Hepatocyte (in vitro differentiated cells): ENCODE data around the gene AAMDC. TPM values are rescaled to one million over a fixed set of nuclear protein-coding genes. Genes with fewer than 3 reads are reported as not detected.

Source experiments
- DNase-seq: peaks from one replicate; pipeline ENCODE4 v3.0.0-alpha.2; 2016; ENCODE audit warnings: low spot score
- H2AFZ ChIP-seq: fragments of 200-600 bp; sonication (generic); 2 replicates; pipeline ENCODE4 v1.6.0; 2016; ENCODE audit warnings: antibody characterized with exemption, mild to moderate bottlenecking
- H3K27ac ChIP-seq: fragments of 200-600 bp; sonication (generic); 2 replicates; pipeline ENCODE4 v1.5.1; 2016; ENCODE audit warnings: mild to moderate bottlenecking
- H3K27me3 ChIP-seq: fragments of 200-600 bp; sonication (generic); 2 replicates; pipeline ENCODE4 v1.6.1; 2016
- H3K36me3 ChIP-seq: fragments of 200-600 bp; sonication (generic); replicated peaks from 2 replicates; pipeline ENCODE4 v1.5.1; 2016; ENCODE audit warnings: low read depth; ENCODE audit not compliant: insufficient read depth
- H3K4me1 ChIP-seq: fragments of 200-600 bp; sonication (generic); 2 replicates; pipeline ENCODE4 v1.5.1; 2016; ENCODE audit warnings: mild to moderate bottlenecking, moderate library complexity; ENCODE audit not compliant: insufficient read depth
- H3K4me2 ChIP-seq: fragments of 200-600 bp; sonication (generic); 2 replicates; pipeline ENCODE4 v1.6.0; 2016
- H3K4me3 ChIP-seq: fragments of 200-600 bp; sonication (generic); 2 replicates; pipeline ENCODE4 v1.5.1; 2016; ENCODE audit warnings: mild to moderate bottlenecking
- H3K79me2 ChIP-seq: fragments of 200-600 bp; sonication (generic); 2 replicates; pipeline ENCODE4 v1.6.0; 2017; ENCODE audit warnings: mild to moderate bottlenecking
- H3K9me2 ChIP-seq: fragments of 200-600 bp; sonication (generic); replicated peaks from 2 replicates; pipeline ENCODE4 v1.6.0; 2017; ENCODE audit warnings: mild to moderate bottlenecking; ENCODE audit not compliant: insufficient read depth
- H3K9me3 ChIP-seq: fragments of 200-600 bp; sonication (generic); 2 replicates; pipeline ENCODE4 v1.5.1; 2016; ENCODE audit warnings: low read depth, mild to moderate bottlenecking
- H4K20me1 ChIP-seq: fragments of 200-600 bp; sonication (generic); 2 replicates; pipeline ENCODE4 v1.6.0; 2016; ENCODE audit warnings: mild to moderate bottlenecking; ENCODE audit not compliant: insufficient read depth, poor library complexity, severe bottlenecking
- CTCF ChIP-seq: fragments of 200-600 bp; sonication (generic); IDR thresholded peaks from 2 replicates; pipeline ENCODE4 v1.5.1; 2016; ENCODE audit warnings: antibody characterized with exemption, mild to moderate bottlenecking; ENCODE audit not compliant: poor library complexity
- EZH2 ChIP-seq: fragments of 200-600 bp; sonication (generic); IDR thresholded peaks from 2 replicates; pipeline ENCODE4 v1.6.1; 2016; ENCODE audit warnings: antibody characterized with exemption, mild to moderate bottlenecking, borderline replicate concordance
- EZH2phosphoT487 ChIP-seq: fragments of 200-600 bp; sonication (generic); IDR thresholded peaks from one replicate; pipeline ENCODE4 v1.6.1; 2018; ENCODE audit warnings: antibody characterized with exemption, mild to moderate bottlenecking, low read depth, moderate library complexity; ENCODE audit not compliant: unreplicated experiment, severe bottlenecking
- WGBS: methylation state at CpG from one replicate; pipeline ENCODE4 v1.1.6; 2016; ENCODE audit warnings: low lambda C conversion rate; ENCODE audit errors: missing lambda C conversion rate; 5-methylcytosine and 5-hydroxymethylcytosine counted together
- polyA plus RNA-seq: library from polyadenylated mRNA; unstranded; fragments of >200 nt; fragmentation: Nextera tagmentation; extraction: Ambion mirVana; gene quantifications from 2 replicates; pipeline ENCODE4 v1.2.1, GENCODE V29; 2016
- total RNA-seq: library from RNA; depleted of rRNA; stranded (reverse); fragments of >200 nt; gene quantifications from 2 replicates; pipeline ENCODE4 v1.2.3, GENCODE V29; 2014

The AAMDC gene
- total and polyA plus RNA-seq, 2 experiments from 2014 or later, result 22.0 to 78.0 TPM

DNA sequence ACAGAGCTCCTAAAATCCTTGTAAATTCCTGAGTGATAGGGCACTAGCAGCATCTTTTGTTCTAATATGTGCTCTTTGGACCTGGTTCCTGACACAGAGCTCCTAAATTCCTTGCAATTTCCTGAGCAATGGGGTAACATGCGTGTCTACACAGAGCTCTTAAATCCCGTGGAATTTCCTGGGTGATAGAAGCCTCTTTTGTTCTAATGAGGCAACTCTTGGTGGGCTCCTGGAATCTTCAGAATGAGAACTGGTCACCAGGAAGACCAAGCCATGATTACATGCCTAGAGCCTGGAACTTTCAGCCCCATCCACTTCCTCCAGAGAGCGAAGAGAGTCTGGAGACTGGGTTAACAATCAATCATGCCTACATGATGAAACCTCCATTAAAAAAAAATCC lies 19.5 kb upstream of the AAMDC start:
- Histone ChIP-seq H3K27ac (no peak overlapping the region), H3K27me3 (no peaks in the 10 kb centered on the region), H3K9me3 (no peaks in the 10 kb centered on the region), H3K79me2 (peaks cover 100% of the 10 kb centered on the region), H3K4me1 (peaks cover 6% of the 10 kb centered on the region), H3K9me2 (no peaks in the 10 kb centered on the region), H3K4me2 (no peak overlapping the region), H3K4me3 (no peak overlapping the region), H4K20me1 (peaks cover 74% of the 10 kb centered on the region), H2AFZ (no peak overlapping the region), H3K36me3 (no peaks in the 10 kb centered on the region)
- no peak for TF ChIP-seq EZH2phosphoT487
- TF ChIP-seq EZH2, result no peak
- 70% methylated on average over 3 of the region's 3 CpGs for whole genome bisulfite sequencing
- DNase-seq, result no peak

DNA sequence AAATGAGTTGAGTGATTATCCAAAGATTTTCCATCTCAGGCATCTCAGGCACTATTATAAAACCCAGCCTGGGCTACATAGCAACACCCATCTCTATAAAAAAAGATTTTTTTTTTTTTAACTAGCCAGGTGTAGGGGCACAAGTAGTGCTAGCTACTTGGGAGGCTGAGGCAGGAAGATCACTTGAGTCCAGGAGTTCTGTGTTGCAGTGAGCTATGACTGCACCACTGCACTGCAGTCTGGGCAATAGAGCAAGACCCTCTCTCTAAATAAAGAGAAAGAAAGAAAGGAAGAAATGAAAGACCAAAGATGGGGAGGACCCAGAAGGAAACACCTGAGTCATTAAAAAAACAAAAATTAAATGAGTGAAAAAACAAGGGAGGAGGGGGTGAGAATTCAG lies 14.5 kb upstream of the AAMDC start:
- Histone ChIP-seq H4K20me1 (peaks cover 77% of the 10 kb centered on the region), H3K9me3 (no peaks in the 10 kb centered on the region), H3K9me2 (no peaks in the 10 kb centered on the region), H3K4me1 (peaks cover 4% of the 10 kb centered on the region), H3K27me3 (no peaks in the 10 kb centered on the region), H3K36me3 (no peaks in the 10 kb centered on the region), H3K4me3 (no peak overlapping the region), H3K4me2 (no peak overlapping the region), H2AFZ (no peak overlapping the region), H3K27ac (no peak overlapping the region), H3K79me2 (peaks cover 97% of the 10 kb centered on the region)
- no peak for TF ChIP-seq EZH2phosphoT487
- no peak for TF ChIP-seq CTCF
- TF ChIP-seq EZH2, result no peak
- no peak for DNase-seq

- no peak overlapping the region for H2AFZ ChIP-seq
- no peak for TF ChIP-seq EZH2
- TF ChIP-seq EZH2phosphoT487, result no peak
- no peak for TF ChIP-seq CTCF
- H4K20me1 ChIP-seq, result peaks cover 72% of the 10 kb centered on the region
- WGBS, result 93% methylated on average over 2 of the region's 2 CpGs
- H3K27me3 ChIP-seq, result no peaks in the 10 kb centered on the region
- H3K36me3 ChIP-seq, result no peaks in the 10 kb centered on the region
- H3K9me2 ChIP-seq, result no peaks in the 10 kb centered on the region
- H3K4me3 ChIP-seq, result no peak overlapping the region
- no peaks in the 10 kb centered on the region for H3K4me1 ChIP-seq
- no peak overlapping the region for H3K27ac ChIP-seq
- DNase-seq, result no peak
- H3K79me2 ChIP-seq, result peaks cover 97% of the 10 kb centered on the region
- no peak overlapping the region for H3K4me2 ChIP-seq
- H3K9me3 ChIP-seq, result no peaks in the 10 kb centered on the region
Measured at GRCh38 chr11:77806993-77807392, 14.0 kb upstream of the AAMDC start.

- Histone ChIP-seq H3K4me1 (no peaks in the 10 kb centered on the region), H4K20me1 (peaks cover 60% of the 10 kb centered on the region)
- no peak for TF ChIP-seq CTCF
- TF ChIP-seq EZH2, result no peak
- no peak for TF ChIP-seq EZH2phosphoT487
Measured at GRCh38 chr11:77813256-77813655, 7.7 kb upstream of the AAMDC start.

More at GRCh38 chr11:77813256-77813655, 7.7 kb upstream of the AAMDC start:
- Histone ChIP-seq H3K27me3 (no peaks in the 10 kb centered on the region), H3K4me3 (no peak overlapping the region), H2AFZ (no peak overlapping the region), H3K27ac (no peak overlapping the region), H3K9me2 (no peaks in the 10 kb centered on the region), H3K79me2 (peaks cover 97% of the 10 kb centered on the region), H3K4me2 (no peak overlapping the region), H3K36me3 (no peaks in the 10 kb centered on the region), H3K9me3 (no peaks in the 10 kb centered on the region)
- WGBS, result 95% methylated on average over 9 of the region's 9 CpGs
- no peak for DNase-seq
